Gastrocnemius medialis (tissue), 4 donors: ENCODE results near the gene ZWILCH. TPM values are rescaled to one million over a fixed set of nuclear protein-coding genes. Genes with fewer than 3 reads are reported as not detected.

ENCODE experiments used
- ATAC-seq, 2 donors: fragments of 150-250 bp; one replicate each; pipeline ENCODE4 v1.9.1; 2016
- DNase-seq, 2 donors: peaks; one replicate each; pipeline ENCODE4 v3.0.0-alpha.2; 2019
- H3K27ac ChIP-seq, 4 donors: fragments of 200-600 bp; sonication (generic); 1 replicate in 1 of 4; 2 replicates in 3 of 4; pipeline ENCODE4 v1.5.1; 2016 to 2018; ENCODE audit warnings: mild to moderate bottlenecking in 2 of 4, moderate library complexity in 1 of 4
- H3K27me3 ChIP-seq, 3 donors: fragments of 200-600 bp; sonication (generic) in 2 of 3; 1 replicate in 1 of 3; 2 replicates in 2 of 3; pipeline versions ENCODE4 v1.5.1 to v1.6.0; 2016 to 2019; ENCODE audit warnings: mild to moderate bottlenecking in 1 of 3, moderate library complexity in 1 of 3
- H3K36me3 ChIP-seq, 2 donors: fragments of 200-600 bp; sonication (generic) in 1 of 2; one replicate each; pipeline ENCODE4 v1.5.1; 2017 to 2018
- H3K4me1 ChIP-seq, 2 donors: fragments of 200-600 bp; sonication (generic) in 1 of 2; one replicate each; pipeline ENCODE4 v1.5.1; 2016 to 2017; ENCODE audit warnings: mild to moderate bottlenecking in 2 of 2
- H3K4me3 ChIP-seq, 4 donors: fragments of 200-600 bp; sonication (generic) in 3 of 4; 1 replicate in 1 of 4; 2 replicates in 3 of 4; pipeline ENCODE4 v1.5.1; 2016 to 2019; ENCODE audit warnings: mild to moderate bottlenecking in 2 of 4
- H3K9me3 ChIP-seq, 3 donors: fragments of 200-600 bp; sonication (generic) in 2 of 3; 1 replicate in 1 of 3; 2 replicates in 2 of 3; pipeline ENCODE4 v1.5.1; 2016 to 2019
- POLR2A ChIP-seq, 2 donors: fragments of 450-650 bp; IDR thresholded peaks; one replicate each; pipeline ENCODE4 v1.6.1; 2017; ENCODE audit warnings: antibody characterized with exemption in 2 of 2, mild to moderate bottlenecking in 2 of 2, moderate library complexity in 2 of 2
- in situ Hi-C, 4 donors: fragments of 200-750 bp; cut with MboI; loops; one replicate each; pipeline versions ENCODE4 v1.15.0 to v1.8.0; 2017; ENCODE audit warnings: low sequenced_read_pairs in 4 of 4
- intact Hi-C: fragments of 100-400 bp; cut with DNase I; formaldehyde crosslinking; loops from one replicate; pipeline ENCODE4 v1.15.1; 2023; ENCODE audit warnings: low total_unique reads
- total RNA-seq, 4 donors: library from RNA; depleted of rRNA; stranded (reverse); fragments of >200 nt; gene quantifications; one replicate each; pipeline versions ENCODE4 v1.1.0 to v1.2.3, GENCODE V29; 2016
- TF ChIP-seq, protein P1 (sequence below), 5 experiments: fragments of 450-650 bp in 3 of 5; fragments of 200-600 bp in 2 of 5; sonication (generic) in 2 of 5; IDR thresholded peaks in 4 of 5; conservative IDR thresholded peaks in 1 of 5; 1 replicate in 4 of 5; 2 replicates in 1 of 5; pipeline ENCODE4 v1.5.1; 2016 to 2019; ENCODE audit warnings: antibody characterized with exemption in 5 of 5, mild to moderate bottlenecking in 3 of 5, moderate library complexity in 3 of 5

ZWILCH gene
- total RNA-seq, 4 donors from 2014 or later = 2.0 to 10.6 (median 2.4) TPM

DNA sequence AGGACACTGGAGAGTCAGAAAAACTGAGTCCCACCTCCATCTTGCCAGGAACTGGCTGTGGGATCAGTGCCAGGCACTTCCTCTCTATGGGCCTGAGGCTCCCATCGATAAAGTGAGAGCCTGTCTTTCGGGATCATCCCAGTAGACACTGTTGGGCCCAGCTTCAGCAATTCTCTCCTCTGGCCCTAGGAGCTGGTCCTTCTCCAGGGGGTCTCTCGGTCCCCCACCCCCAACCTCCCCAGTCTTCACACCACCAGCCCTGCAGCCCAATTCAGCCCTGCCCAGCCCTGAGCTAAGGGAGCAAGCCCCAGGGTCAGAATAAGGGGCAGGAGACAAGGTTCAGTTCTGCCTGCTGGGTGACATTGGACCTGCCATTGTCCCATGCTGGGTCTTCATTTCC is 65.2 kb downstream of the ZWILCH start:
- intact Hi-C loops = no loop called here
- H3K36me3 ChIP-seq = no peaks in the 10 kb centered on the region
- TF ChIP-seq, protein P1, sequence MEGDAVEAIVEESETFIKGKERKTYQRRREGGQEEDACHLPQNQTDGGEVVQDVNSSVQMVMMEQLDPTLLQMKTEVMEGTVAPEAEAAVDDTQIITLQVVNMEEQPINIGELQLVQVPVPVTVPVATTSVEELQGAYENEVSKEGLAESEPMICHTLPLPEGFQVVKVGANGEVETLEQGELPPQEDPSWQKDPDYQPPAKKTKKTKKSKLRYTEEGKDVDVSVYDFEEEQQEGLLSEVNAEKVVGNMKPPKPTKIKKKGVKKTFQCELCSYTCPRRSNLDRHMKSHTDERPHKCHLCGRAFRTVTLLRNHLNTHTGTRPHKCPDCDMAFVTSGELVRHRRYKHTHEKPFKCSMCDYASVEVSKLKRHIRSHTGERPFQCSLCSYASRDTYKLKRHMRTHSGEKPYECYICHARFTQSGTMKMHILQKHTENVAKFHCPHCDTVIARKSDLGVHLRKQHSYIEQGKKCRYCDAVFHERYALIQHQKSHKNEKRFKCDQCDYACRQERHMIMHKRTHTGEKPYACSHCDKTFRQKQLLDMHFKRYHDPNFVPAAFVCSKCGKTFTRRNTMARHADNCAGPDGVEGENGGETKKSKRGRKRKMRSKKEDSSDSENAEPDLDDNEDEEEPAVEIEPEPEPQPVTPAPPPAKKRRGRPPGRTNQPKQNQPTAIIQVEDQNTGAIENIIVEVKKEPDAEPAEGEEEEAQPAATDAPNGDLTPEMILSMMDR (IDR thresholded peaks at IDR 0.05 in 4 of 5, conservative IDR thresholded peaks at IDR 0.05 in 1 of 5) = no peak
- TF ChIP-seq POLR2A (IDR thresholded peaks at IDR 0.05) = no peak
- no peak overlapping the region for H3K27ac ChIP-seq
- DNase-seq (no peak), ATAC-seq (no peak)
- no peaks in the 10 kb centered on the region for H3K4me1 ChIP-seq
- in situ Hi-C loops = no loop called here
- H3K9me3 ChIP-seq = no peaks in the 10 kb centered on the region
- no peak overlapping the region for H3K4me3 ChIP-seq
- peaks cover 0 to 3% (median 0%) of the 10 kb centered on the region in 3 donors for H3K27me3 ChIP-seq

DNA sequence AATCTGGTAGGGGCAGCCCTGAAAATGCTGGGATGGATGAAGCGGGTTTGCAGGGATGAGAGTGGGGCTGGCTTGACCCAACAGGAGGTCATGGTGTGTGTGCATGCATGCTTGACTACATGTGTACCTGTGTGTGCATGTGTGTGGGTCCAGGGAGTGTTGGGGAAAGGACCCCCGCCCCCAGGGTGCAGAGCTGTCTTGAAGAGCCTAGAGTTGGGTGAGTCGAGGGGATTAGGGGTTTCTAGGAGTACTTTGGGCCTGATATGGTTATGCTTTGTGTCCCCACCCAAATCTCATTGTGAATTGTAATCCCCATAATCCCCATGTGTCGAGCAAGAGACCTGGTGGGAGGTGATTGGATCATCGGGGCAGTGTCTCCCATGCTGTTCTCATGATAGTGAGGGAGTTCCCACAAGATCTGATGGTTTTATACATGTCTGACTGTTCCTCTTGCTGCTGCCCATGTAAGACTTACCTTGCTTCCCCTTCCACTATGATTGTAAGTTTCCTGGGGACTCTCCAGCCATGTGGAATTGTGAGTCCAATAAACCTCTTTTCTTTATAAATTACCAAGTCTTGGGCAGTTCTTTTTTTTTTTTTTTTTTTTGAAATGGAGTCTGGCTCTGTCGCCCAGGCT is 65.8 kb downstream of the ZWILCH start:
- no peaks in the 10 kb centered on the region for H3K36me3 ChIP-seq
- in situ Hi-C loops = no loop called here
- TF ChIP-seq POLR2A (IDR thresholded peaks at IDR 0.05) = no peak
- TF ChIP-seq, protein P1 (IDR thresholded peaks at IDR 0.05 in 4 of 5, conservative IDR thresholded peaks at IDR 0.05 in 1 of 5) = no peak
- DNase-seq = no peak
- intact Hi-C loops = no loop called here
- no peaks in the 10 kb centered on the region for H3K9me3 ChIP-seq
- no peak overlapping the region for H3K27ac ChIP-seq
- H3K27me3 ChIP-seq = peaks cover 0 to 3% (median 0%) of the 10 kb centered on the region in 3 donors
- no peaks in the 10 kb centered on the region for H3K4me1 ChIP-seq
- no peak for ATAC-seq
- no peak overlapping the region for H3K4me3 ChIP-seq

DNA sequence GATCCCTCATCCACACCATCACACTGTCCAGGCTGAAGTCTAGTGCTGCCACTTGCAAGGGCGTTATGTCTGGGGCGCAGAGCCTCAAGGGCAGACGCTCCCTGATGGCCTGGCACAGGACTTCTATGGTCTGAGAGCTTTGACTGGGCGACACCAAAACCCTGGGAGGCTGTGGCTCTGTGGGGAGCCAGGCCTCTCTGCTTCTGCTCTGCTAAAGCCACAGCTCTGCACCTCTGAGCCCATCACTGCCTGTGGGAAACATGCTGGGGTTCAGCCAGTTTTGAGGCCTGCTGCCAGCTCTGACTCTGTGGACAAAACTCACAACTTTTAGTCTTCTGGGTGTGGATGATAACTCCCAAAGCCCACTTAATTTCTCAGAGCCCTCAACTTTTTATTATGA is 67.0 kb downstream of the ZWILCH start:
- intact Hi-C loops = no loop called here
- H3K4me3 ChIP-seq = no peak overlapping the region
- no peak for DNase-seq
- no peak for ATAC-seq
- no peaks in the 10 kb centered on the region for H3K36me3 ChIP-seq
- no peaks in the 10 kb centered on the region for H3K27me3 ChIP-seq
- no peak for TF ChIP-seq POLR2A (IDR thresholded peaks at IDR 0.05)
- TF ChIP-seq, protein P1 (IDR thresholded peaks at IDR 0.05 in 4 of 5, conservative IDR thresholded peaks at IDR 0.05 in 1 of 5) = no peak
- in situ Hi-C loops = no loop called here
- H3K9me3 ChIP-seq = no peaks in the 10 kb centered on the region
- no peak overlapping the region for H3K27ac ChIP-seq
- H3K4me1 ChIP-seq = no peaks in the 10 kb centered on the region

DNA sequence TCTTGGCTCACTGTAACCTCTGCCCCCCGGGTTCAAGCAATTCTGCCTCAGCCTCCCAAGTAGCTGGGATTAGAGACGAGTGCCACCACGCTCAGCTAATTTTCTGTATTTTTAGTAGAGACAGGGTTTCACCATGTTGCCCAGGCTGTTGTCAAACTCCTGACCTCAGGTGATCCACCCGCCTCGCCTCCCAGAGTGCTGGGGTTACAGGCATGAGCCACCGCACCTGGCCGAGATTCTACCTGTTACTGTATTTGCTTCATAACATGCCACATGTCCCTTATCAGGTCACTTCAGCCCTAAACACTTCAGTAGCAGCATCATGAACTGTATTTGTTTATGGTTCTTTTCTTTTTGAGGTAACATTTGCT is 68.2 kb downstream of the ZWILCH start:
- no peak for TF ChIP-seq POLR2A (IDR thresholded peaks at IDR 0.05)
- TF ChIP-seq, protein P1 (IDR thresholded peaks at IDR 0.05 in 4 of 5, conservative IDR thresholded peaks at IDR 0.05 in 1 of 5) = no peak
- DNase-seq = no peak
- no peaks in the 10 kb centered on the region for H3K4me1 ChIP-seq
- no peaks in the 10 kb centered on the region for H3K9me3 ChIP-seq
- no peaks in the 10 kb centered on the region for H3K36me3 ChIP-seq
- no peak overlapping the region for H3K4me3 ChIP-seq
- intact Hi-C loops = no loop called here
- H3K27ac ChIP-seq = no peak overlapping the region
- no peak for ATAC-seq
- in situ Hi-C loops = no loop called here
- H3K27me3 ChIP-seq = no peaks in the 10 kb centered on the region
